Mesenchymal stem cell (in vitro differentiated cells and primary cell): ENCODE data around the gene CCNYL1.

Source experiments
- DNase-seq: peaks from one replicate; pipeline ENCODE4 v3.0.0-alpha.2; 2013
- H2AFZ ChIP-seq: one replicate; pipeline ENCODE4 v1.6.1; 2013; ENCODE audit warnings: low read depth, mild to moderate bottlenecking, control low read depth, inconsistent platforms, low read length, moderate library complexity
- H2AK5ac ChIP-seq: 2 replicates; pipeline ENCODE4 v1.6.1; 2013; ENCODE audit warnings: low read length, moderate library complexity, mild to moderate bottlenecking, inconsistent platforms; ENCODE audit not compliant: severe bottlenecking
- H2BK120ac ChIP-seq: one replicate; pipeline ENCODE4 v1.6.1; 2013; ENCODE audit warnings: low read depth, mild to moderate bottlenecking, inconsistent platforms, low read length, moderate library complexity
- H2BK12ac ChIP-seq, 2 experiments: one replicate each; pipeline ENCODE4 v1.6.1; 2013; ENCODE audit warnings: inconsistent platforms in 2 of 2, low read length in 2 of 2, mild to moderate bottlenecking in 2 of 2, moderate library complexity in 2 of 2, control low read depth in 1 of 2
- H2BK15ac ChIP-seq: one replicate; pipeline ENCODE4 v1.6.1; 2013; ENCODE audit warnings: mild to moderate bottlenecking, low read depth, inconsistent platforms; ENCODE audit not compliant: poor library complexity, severe bottlenecking
- H2BK5ac ChIP-seq: 2 replicates; pipeline ENCODE4 v1.6.1; 2013; ENCODE audit warnings: low read depth, mild to moderate bottlenecking, low read length, control low read depth, inconsistent platforms; ENCODE audit not compliant: poor library complexity, severe bottlenecking
- H3K14ac ChIP-seq, 2 experiments: one replicate each; pipeline ENCODE4 v1.6.1; 2013; ENCODE audit warnings: inconsistent platforms in 2 of 2, low read length in 2 of 2, control low read depth in 1 of 2, mild to moderate bottlenecking in 1 of 2, moderate library complexity in 1 of 2
- H3K18ac ChIP-seq, 2 experiments: one replicate each; pipeline ENCODE4 v1.6.1; 2013; ENCODE audit warnings: inconsistent platforms in 2 of 2, low read length in 2 of 2, control low read depth in 1 of 2, low read depth in 1 of 2, mild to moderate bottlenecking in 1 of 2
- H3K23ac ChIP-seq, 2 experiments: one replicate each; pipeline ENCODE4 v1.6.1; 2013; ENCODE audit warnings: inconsistent platforms in 2 of 2, low read length in 2 of 2, mild to moderate bottlenecking in 2 of 2, moderate library complexity in 2 of 2, control low read depth in 1 of 2
- H3K27ac ChIP-seq: 2 replicates; pipeline ENCODE4 v1.5.1; 2013; ENCODE audit warnings: mild to moderate bottlenecking, moderate library complexity, low read length, control low read depth, inconsistent platforms; ENCODE audit not compliant: poor library complexity, severe bottlenecking
- H3K27me3 ChIP-seq, 2 experiments: 2 replicates each; pipeline versions ENCODE4 v1.6.1 to v1.7.0; 2013; ENCODE audit warnings: low read length in 2 of 2, mild to moderate bottlenecking in 2 of 2, moderate library complexity in 2 of 2, control low read depth in 1 of 2, inconsistent platforms in 1 of 2; ENCODE audit not compliant: control insufficient read depth in 1 of 2, insufficient read depth in 1 of 2
- H3K36me3 ChIP-seq, 2 experiments: 2 replicates each; pipeline versions ENCODE4 v1.6.1 to v1.7.0; 2013; ENCODE audit warnings: low read length in 2 of 2, control low read depth in 1 of 2, inconsistent platforms in 1 of 2, low read depth in 1 of 2, mild to moderate bottlenecking in 1 of 2; ENCODE audit not compliant: insufficient read depth in 2 of 2, control insufficient read depth in 1 of 2
- H3K4ac ChIP-seq, 2 experiments: one replicate each; pipeline ENCODE4 v1.6.1; 2013; ENCODE audit warnings: inconsistent platforms in 2 of 2, low read length in 2 of 2, mild to moderate bottlenecking in 2 of 2, moderate library complexity in 2 of 2, control low read depth in 1 of 2, low read depth in 1 of 2
- H3K4me1 ChIP-seq: 2 replicates; pipeline ENCODE4 v1.6.1; 2013; ENCODE audit warnings: low read depth, low read length, control low read depth; ENCODE audit not compliant: control insufficient read depth, insufficient read depth
- H3K4me2 ChIP-seq: 2 replicates; pipeline ENCODE4 v1.6.1; 2013; ENCODE audit warnings: low read length, mild to moderate bottlenecking, inconsistent platforms; ENCODE audit not compliant: poor library complexity, severe bottlenecking
- H3K4me3 ChIP-seq, 2 experiments: 2 replicates each; pipeline versions ENCODE4 v1.5.1 to v1.7.0; 2013; ENCODE audit warnings: low read length in 2 of 2, mild to moderate bottlenecking in 2 of 2, control low read depth in 1 of 2, low read depth in 1 of 2; ENCODE audit not compliant: insufficient read depth in 1 of 2
- H3K79me1 ChIP-seq: replicated peaks from 2 replicates; pipeline ENCODE4 v1.6.1; 2013; ENCODE audit warnings: mild to moderate bottlenecking, control low read depth, low read length, inconsistent platforms; ENCODE audit not compliant: poor library complexity, severe bottlenecking
- H3K9ac ChIP-seq: 2 replicates; pipeline ENCODE4 v1.7.0; 2013; ENCODE audit warnings: mild to moderate bottlenecking, low read length, moderate library complexity
- H3K9me3 ChIP-seq: 2 replicates; pipeline ENCODE4 v1.7.0; 2013; ENCODE audit warnings: mild to moderate bottlenecking, low read length; ENCODE audit not compliant: control insufficient read depth
- H4K8ac ChIP-seq: one replicate; pipeline ENCODE4 v1.6.1; 2013; ENCODE audit warnings: inconsistent platforms, mild to moderate bottlenecking, low read length, moderate library complexity
- H4K91ac ChIP-seq: one replicate; pipeline ENCODE4 v1.6.1; 2013; ENCODE audit warnings: mild to moderate bottlenecking, low read length, inconsistent platforms
- WGBS: methylation state at CpG from one replicate; pipeline ENCODE4 v1.1.7; 2013; ENCODE audit warnings: mixed read lengths; 5-methylcytosine and 5-hydroxymethylcytosine counted together

Gene CCNYL1

DNA sequence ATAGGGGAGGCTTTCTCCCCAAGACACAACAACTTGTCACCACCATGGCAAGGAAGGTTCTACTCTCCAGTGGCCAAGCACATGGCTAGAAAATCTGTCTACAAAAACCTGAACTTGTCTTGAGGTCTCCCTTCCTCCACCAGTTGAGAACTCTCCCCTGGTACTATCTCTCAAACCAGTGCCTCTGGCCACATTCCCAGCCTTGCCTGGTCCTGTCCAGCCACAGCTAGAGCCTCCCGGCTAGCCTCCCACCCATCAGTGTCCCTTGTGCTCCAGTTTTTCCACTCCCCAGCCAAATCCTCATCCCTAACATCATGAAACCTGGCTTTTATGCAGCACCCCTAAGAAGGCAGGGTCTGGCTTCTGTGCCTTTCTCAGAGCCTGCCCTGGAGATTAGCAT is 79.5 kb downstream of the CCNYL1 start:
- H3K27me3 ChIP-seq: no peaks in the 10 kb centered on the region
- no peak overlapping the region for H3K4me2 ChIP-seq
- no peak overlapping the region for H2AFZ ChIP-seq
- H3K4me3 ChIP-seq: no peak overlapping the region
- H3K79me1 ChIP-seq: no peaks in the 10 kb centered on the region
- H4K91ac ChIP-seq: no peak overlapping the region
- H2BK12ac ChIP-seq: no peak overlapping the region
- H2BK120ac ChIP-seq: no peak overlapping the region
- no peak overlapping the region for H2BK15ac ChIP-seq
- H3K18ac ChIP-seq: no peak overlapping the region
- no peak overlapping the region for H3K14ac ChIP-seq
- H2AK5ac ChIP-seq: no peak overlapping the region
- H3K9me3 ChIP-seq: no peaks in the 10 kb centered on the region
- no peak for DNase-seq
- no peak overlapping the region for H3K23ac ChIP-seq
- no peaks in the 10 kb centered on the region for H3K36me3 ChIP-seq
- H2BK5ac ChIP-seq: no peak overlapping the region
- H3K27ac ChIP-seq: no peak overlapping the region
- H4K8ac ChIP-seq: peak overlapping the region; percentile 36
- no peak overlapping the region for H3K9ac ChIP-seq
- no peak overlapping the region for H3K4ac ChIP-seq
- WGBS: 100% methylated on average over 1 of the region's 1 CpG
- peaks cover 5% of the 10 kb centered on the region for H3K4me1 ChIP-seq

DNA sequence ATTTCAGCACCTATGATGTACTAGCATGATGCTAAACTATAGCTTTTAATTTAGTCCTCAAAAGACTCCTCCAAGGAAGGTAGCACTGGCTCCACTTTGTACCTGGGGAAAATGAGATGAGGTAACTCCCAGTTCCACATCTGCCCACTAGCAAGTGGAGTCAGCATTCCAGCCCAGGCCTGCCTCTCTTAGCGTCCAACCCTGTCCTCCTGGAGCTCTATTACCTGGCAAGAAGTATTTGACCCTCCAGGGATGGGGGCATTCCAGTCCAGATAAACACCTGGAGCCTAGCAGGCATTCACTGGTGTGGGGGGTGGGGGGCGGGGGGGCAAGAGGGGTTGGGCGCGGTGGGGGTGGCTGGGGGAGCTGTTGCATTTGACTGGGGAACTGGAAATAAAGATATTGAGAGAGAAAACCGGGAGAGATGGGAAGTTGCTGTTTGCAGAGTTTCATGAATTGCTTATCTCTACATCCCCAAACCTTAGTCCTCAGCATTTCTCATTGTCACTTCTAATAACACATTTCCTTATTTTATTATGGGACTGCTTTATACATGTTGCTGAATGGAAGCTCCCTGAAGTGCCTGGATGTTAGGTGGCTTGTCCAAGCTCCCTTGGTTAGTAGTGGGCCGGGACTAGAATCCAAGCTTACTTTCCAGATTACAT is 80.3 kb downstream of the CCNYL1 start:
- no peak overlapping the region for H2BK120ac ChIP-seq
- H3K9ac ChIP-seq: no peak overlapping the region
- H3K4me2 ChIP-seq: no peak overlapping the region
- 88% methylated on average over 1 of the region's 6 CpGs for WGBS
- no peak overlapping the region for H3K18ac ChIP-seq
- no peak overlapping the region for H2BK12ac ChIP-seq
- no peak overlapping the region for H2BK5ac ChIP-seq
- H3K27me3 ChIP-seq: no peaks in the 10 kb centered on the region
- H3K36me3 ChIP-seq: no peaks in the 10 kb centered on the region
- H3K4me1 ChIP-seq: peaks cover 8% of the 10 kb centered on the region
- DNase-seq: no peak
- no peak overlapping the region for H3K27ac ChIP-seq
- H3K4me3 ChIP-seq: no peak overlapping the region
- no peaks in the 10 kb centered on the region for H3K9me3 ChIP-seq
- no peak overlapping the region for H4K8ac ChIP-seq
- H2AK5ac ChIP-seq: no peak overlapping the region
- H3K23ac ChIP-seq: no peak overlapping the region
- no peak overlapping the region for H4K91ac ChIP-seq
- no peak overlapping the region for H2BK15ac ChIP-seq
- no peak overlapping the region for H3K14ac ChIP-seq
- no peak overlapping the region for H2AFZ ChIP-seq
- no peak overlapping the region for H3K4ac ChIP-seq
- no peaks in the 10 kb centered on the region for H3K79me1 ChIP-seq

DNA sequence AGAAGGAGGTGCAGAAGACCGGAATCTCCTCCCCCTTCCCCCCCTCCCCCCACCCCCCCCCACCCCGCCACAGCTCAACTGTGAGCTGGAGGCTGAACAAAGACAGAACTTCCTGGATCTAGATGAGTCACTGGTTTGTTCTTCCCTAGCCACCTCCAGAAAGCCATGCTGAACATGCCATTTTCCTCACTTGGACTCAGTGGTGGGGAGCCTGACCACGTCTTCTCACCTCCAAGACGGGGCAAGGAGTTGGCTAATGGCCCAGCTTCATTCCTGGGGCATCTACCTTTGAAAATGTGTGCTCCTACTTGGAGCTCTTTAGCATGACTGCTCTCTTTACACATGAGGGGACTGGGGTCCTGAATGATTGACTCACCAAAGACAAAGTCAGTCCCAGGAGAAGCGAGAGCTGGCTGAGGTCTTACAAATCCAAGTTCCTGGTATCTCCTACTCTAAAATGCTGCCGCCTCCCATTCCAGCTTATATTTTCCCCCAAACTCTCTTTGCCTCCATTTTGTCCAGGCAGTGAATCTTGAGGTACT is 80.9 kb downstream of the CCNYL1 start:
- no peaks in the 10 kb centered on the region for H3K27me3 ChIP-seq
- H3K9me3 ChIP-seq: no peaks in the 10 kb centered on the region
- peak overlapping the region in 1 of 2 experiments; percentile 69 for H3K4ac ChIP-seq
- peak overlapping the region; percentile 70 for H4K91ac ChIP-seq
- H3K9ac ChIP-seq: no peak overlapping the region
- H3K18ac ChIP-seq: peak overlapping the region; percentile 11 to 69
- H2BK5ac ChIP-seq: no peak overlapping the region
- WGBS: 29% methylated on average over 4 of the region's 6 CpGs
- peak overlapping the region; percentile 26 for H2BK15ac ChIP-seq
- H3K4me3 ChIP-seq: no peak overlapping the region
- H3K36me3 ChIP-seq: no peaks in the 10 kb centered on the region
- H3K14ac ChIP-seq: no peak overlapping the region
- peak overlapping the region in 1 of 2 experiments; percentile 79 for H2BK12ac ChIP-seq
- no peak overlapping the region for H3K4me2 ChIP-seq
- peak overlapping the region; percentile 89 for H2AFZ ChIP-seq
- H4K8ac ChIP-seq: peak overlapping the region; percentile 89
- no peaks in the 10 kb centered on the region for H3K79me1 ChIP-seq
- no peak overlapping the region for H3K23ac ChIP-seq
- H2AK5ac ChIP-seq: peak overlapping the region; percentile 71
- H2BK120ac ChIP-seq: peak overlapping the region; percentile 71
- peaks cover 13% of the 10 kb centered on the region for H3K4me1 ChIP-seq
- DNase-seq: peak; percentile 70
- peak overlapping the region; percentile 33 for H3K27ac ChIP-seq

DNA sequence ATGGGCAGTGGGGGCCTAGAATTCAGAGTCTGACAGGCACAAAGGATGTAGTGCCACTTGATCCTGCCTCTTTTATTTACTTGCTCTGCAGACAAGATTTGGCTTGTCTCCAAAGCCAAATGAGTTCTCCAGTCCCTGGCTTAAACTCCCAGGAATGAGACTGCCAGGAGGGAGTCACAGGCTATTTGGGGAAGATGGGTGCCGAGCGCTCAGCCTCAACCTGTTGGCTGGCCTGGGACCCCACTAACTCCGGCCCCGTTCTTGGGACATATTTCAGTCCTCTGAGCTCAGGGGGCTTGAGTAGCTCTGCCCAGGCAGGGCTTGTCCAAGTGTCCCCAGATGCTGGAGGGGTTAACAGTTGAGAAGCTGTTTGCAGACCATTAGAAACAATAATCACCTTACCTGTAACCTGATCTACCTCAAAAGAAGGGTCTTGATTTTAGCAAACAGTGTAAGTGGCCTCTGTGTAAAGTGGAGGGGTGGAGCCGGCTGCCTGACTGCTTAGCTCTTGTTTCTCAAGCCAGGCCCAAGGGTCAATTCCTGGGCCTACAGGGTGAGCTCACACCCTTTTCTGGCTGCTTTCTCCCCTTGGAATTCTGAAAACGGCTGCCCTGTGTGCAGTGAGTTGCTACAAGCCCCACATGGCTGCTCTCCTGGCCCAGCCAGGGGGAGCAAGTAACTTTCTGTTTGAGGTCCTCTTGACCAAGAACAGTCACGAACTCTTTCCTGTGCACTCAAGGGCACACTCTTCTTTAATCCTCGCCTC is 85.3 kb downstream of the CCNYL1 start:
- Histone ChIP-seq H3K4me2 (no peak overlapping the region), H3K18ac (peak overlapping the region in 1 of 2 experiments; percentile 38), H2BK15ac (no peak overlapping the region), H3K4ac (no peak overlapping the region), H3K9ac (no peak overlapping the region), H3K4me1 (peaks cover 17% of the 10 kb centered on the region), H3K79me1 (no peaks in the 10 kb centered on the region), H2BK120ac (no peak overlapping the region), H3K4me3 (no peak overlapping the region), H2AK5ac (no peak overlapping the region), H3K27ac (no peak overlapping the region), H4K8ac (no peak overlapping the region), H2BK12ac (no peak overlapping the region), H3K9me3 (no peaks in the 10 kb centered on the region), H3K14ac (no peak overlapping the region), H3K27me3 (peaks cover 0 to 6% of the 10 kb centered on the region in 2 experiments), H2BK5ac (no peak overlapping the region), H4K91ac (no peak overlapping the region), H3K23ac (no peak overlapping the region), H2AFZ (no peak overlapping the region), H3K36me3 (no peaks in the 10 kb centered on the region)
- DNase-seq: no peak
- 79% methylated on average over 7 of the region's 8 CpGs for WGBS
